Measurements from ENCODE around the gene FIGLA. TPM values are rescaled to one million over a fixed set of nuclear protein-coding genes. Genes with fewer than 3 reads are reported as not detected.

The FIGLA gene
- total and polyA plus RNA-seq, 2 experiments from 2014 or later = not detected

GRCh38 chr2:70823249-70823648 is 32.8 kb upstream of the FIGLA start:
- Histone ChIP-seq H3K79me2 (replicated peaks; ENCODE audit: insufficient read depth) (no peaks in the 10 kb centered on the region), H3K4me2 (no peak overlapping the region), H3K4me3 (no peak overlapping the region), H2AFZ (no peak overlapping the region), H4K20me1 (replicated peaks; ENCODE audit: insufficient read depth) (no peaks in the 10 kb centered on the region), H3F3A (replicated peaks; ENCODE audit: low read depth) (no peaks in the 10 kb centered on the region), H3K27ac (ENCODE audit: low read depth) (no peak overlapping the region), H3K36me3 (ENCODE audit: insufficient read depth) (no peaks in the 10 kb centered on the region), H3K4me1 (ENCODE audit: insufficient read depth) (peaks cover 9% of the 10 kb centered on the region), H3K9me2 (ENCODE audit: insufficient read depth) (no peaks in the 10 kb centered on the region), H3K27me3 (ENCODE audit: insufficient read depth) (peaks cover 3% of the 10 kb centered on the region; the same call in 1 of the 2 replicates)
- peaks cover 12% of the 10 kb centered on the region for H3K27me3 Mint-ChIP-seq (ENCODE audit: insufficient read depth, low read depth, poor library complexity)
- peaks cover 13% of the 10 kb centered on the region for H3K4me1 Mint-ChIP-seq
- TF ChIP-seq CREB1 (CRISPR knock-in tag; IDR thresholded peaks at IDR 0.05; ENCODE audit: low read depth) = no peak
- no peak for TF ChIP-seq CTCF (conservative IDR thresholded peaks at IDR 0.05; ENCODE audit: low read depth in 2 of 2)
- TF ChIP-seq POLR2AphosphoS5 (IDR thresholded peaks at IDR 0.05; ENCODE audit: low read depth) = no peak
- no peak for TF ChIP-seq ZNF331 (CRISPR knock-in tag; IDR thresholded peaks at IDR 0.05; ENCODE audit: low read depth)
- no peak for TF ChIP-seq EZH2 (IDR thresholded peaks at IDR 0.05; ENCODE audit: low read depth, unreplicated experiment)
- no peak for TF ChIP-seq NANOG (IDR thresholded peaks at IDR 0.05; ENCODE audit: borderline replicate concordance)
- no peak for TF ChIP-seq STAT1 (IDR thresholded peaks at IDR 0.05; ENCODE audit: unreplicated experiment)
- DNase-seq (ENCODE audit: low spot score) = no peak
- no peaks in the 10 kb centered on the region for H3K9me3 Mint-ChIP-seq
- ATAC-seq = no peak
- H3K4me3 Mint-ChIP-seq = no peak overlapping the region
- H3K36me3 Mint-ChIP-seq (ENCODE audit: low read depth) = no peaks in the 10 kb centered on the region
- no peak overlapping the region for H3K27ac Mint-ChIP-seq

- DNase-seq (ENCODE audit: low spot score) = no peak
- Mint-ChIP-seq H3K36me3 (ENCODE audit: low read depth) (no peaks in the 10 kb centered on the region), H3K9me3 (no peaks in the 10 kb centered on the region), H3K4me1 (peaks cover 9% of the 10 kb centered on the region), H3K27ac (no peak overlapping the region), H3K27me3 (ENCODE audit: insufficient read depth, low read depth, poor library complexity) (peaks cover 9% of the 10 kb centered on the region), H3K4me3 (no peak overlapping the region)
- H3K4me2 ChIP-seq = no peak overlapping the region
- H3K27me3 ChIP-seq (ENCODE audit: insufficient read depth) = peaks cover 3% of the 10 kb centered on the region; the same call in 1 of the 2 replicates
- TF ChIP-seq ZNF114 (CRISPR knock-in tag; IDR thresholded peaks at IDR 0.05) (no peak), STAT1 (IDR thresholded peaks at IDR 0.05; ENCODE audit: unreplicated experiment) (no peak)
- no peak overlapping the region for H3K4me3 ChIP-seq
- H3F3A ChIP-seq (replicated peaks; ENCODE audit: low read depth) = no peaks in the 10 kb centered on the region
- H3K79me2 ChIP-seq (replicated peaks; ENCODE audit: insufficient read depth) = no peaks in the 10 kb centered on the region
- no peak overlapping the region for H3K27ac ChIP-seq (ENCODE audit: low read depth)
- no peak for ATAC-seq
- H4K20me1 ChIP-seq (replicated peaks; ENCODE audit: insufficient read depth) = no peaks in the 10 kb centered on the region
- H3K36me3 ChIP-seq (ENCODE audit: insufficient read depth) = no peaks in the 10 kb centered on the region
- no peak overlapping the region for H2AFZ ChIP-seq
- peaks cover 5% of the 10 kb centered on the region; the same call in 1 of the 2 replicates for H3K4me1 ChIP-seq (ENCODE audit: insufficient read depth)
- no peaks in the 10 kb centered on the region for H3K9me2 ChIP-seq (ENCODE audit: insufficient read depth)
Measured at GRCh38 chr2:70822843-70823242, 32.4 kb upstream of the FIGLA start.

GRCh38 chr2:70820499-70820898 is 30.1 kb upstream of the FIGLA start, which contains the start of gene CLEC4F:
TSS of gene CLEC4F (minus strand) at chr2:70820599. CDS start at chr2:70820523, 76 bp downstream.
- Mint-ChIP-seq H3K36me3 (ENCODE audit: low read depth) (no peaks in the 10 kb centered on the region), H3K27me3 (ENCODE audit: insufficient read depth, low read depth, poor library complexity) (peaks cover 7% of the 10 kb centered on the region), H3K4me3 (no peak within 1 kb of the TSS), H3K4me1 (no peaks in the 10 kb centered on the region; the same call in 2 of the 3 replicates), H3K9me3 (no peaks in the 10 kb centered on the region), H3K27ac (no peak within 1 kb of the TSS)
- no peaks in the 10 kb centered on the region for H4K20me1 ChIP-seq (replicated peaks; ENCODE audit: insufficient read depth)
- no peak within 1 kb of the TSS for H3K4me2 ChIP-seq
- H3K4me1 ChIP-seq (ENCODE audit: insufficient read depth) = no peaks in the 10 kb centered on the region
- no peaks in the 10 kb centered on the region for H3K79me2 ChIP-seq (replicated peaks; ENCODE audit: insufficient read depth)
- no peak within 1 kb of the TSS for H2AFZ ChIP-seq
- no peak within 1 kb of the TSS for H3K27ac ChIP-seq (ENCODE audit: low read depth)
- H3K4me3 ChIP-seq = no peak within 1 kb of the TSS
- peaks cover 3% of the 10 kb centered on the region; the same call in 1 of the 2 replicates for H3K27me3 ChIP-seq (ENCODE audit: insufficient read depth)
- ATAC-seq (no peak), DNase-seq (ENCODE audit: low spot score) (no peak)
- H3K36me3 ChIP-seq (ENCODE audit: insufficient read depth) = no peaks in the 10 kb centered on the region
- no peaks in the 10 kb centered on the region for H3F3A ChIP-seq (replicated peaks; ENCODE audit: low read depth)
- peaks cover 4% of the 10 kb centered on the region; the same call in 1 of the 2 replicates for H3K9me2 ChIP-seq (ENCODE audit: insufficient read depth)
- no peak for TF ChIP-seq STAT1 (IDR thresholded peaks at IDR 0.05; ENCODE audit: unreplicated experiment)
- TF ChIP-seq CTCF (conservative IDR thresholded peaks at IDR 0.05; ENCODE audit: low read depth in 2 of 2) = no peak
- TF ChIP-seq REST (IDR thresholded peaks at IDR 0.05; ENCODE audit: unreplicated experiment) = no peak
- no peak for TF ChIP-seq JUNB (IDR thresholded peaks at IDR 0.05; ENCODE audit: unreplicated experiment)
- no peak for TF ChIP-seq ZNF331 (CRISPR knock-in tag; IDR thresholded peaks at IDR 0.05; ENCODE audit: low read depth)
- TF ChIP-seq ETS1 (IDR thresholded peaks at IDR 0.05) = no peak

Data from GM23338 (cell line).